K562 (cell line): ENCODE measurements around the gene GLIS1.

Experiments used
- CHD1 ChIP-seq: fragments of 200-600 bp; sonication (generic); IDR thresholded peaks from one replicate; pipeline ENCODE4 v1.6.1; 2012; ENCODE audit warnings: mild to moderate bottlenecking, moderate library complexity, low read length, inconsistent platforms
- HMG20B ChIP-seq: fragments of 250-450 bp; sonication (Bioruptor Pico); IDR thresholded peaks from 2 replicates; pipeline ENCODE4 v1.5.0; 2021; ENCODE audit warnings: mild to moderate bottlenecking
- MAZ ChIP-seq, 2 experiments: fragments of 450-650 bp in 1 of 2; sonication (generic) in 1 of 2; formaldehyde crosslinking; IDR thresholded peaks in 1 of 2; conservative IDR thresholded peaks in 1 of 2; 2 replicates each; pipeline versions ENCODE4 v1.4.0 to v1.5.0; 2020; ENCODE audit warnings: mild to moderate bottlenecking in 1 of 2, missing genetic modification reagents in 1 of 2
- NR2C2 ChIP-seq, 2 experiments: fragments of 200-800 bp in 1 of 2; sonication (Bioruptor generic) in 1 of 2; sonication (generic) in 1 of 2; formaldehyde crosslinking in 1 of 2; IDR thresholded peaks; 2 replicates each; pipeline versions ENCODE4 v1.6.1 to v1.8.0; 2016 to 2022; ENCODE audit warnings: mild to moderate bottlenecking in 1 of 2, missing compliant biosample characterization in 1 of 2, missing genetic modification characterization in 1 of 2, missing genetic modification reagents in 1 of 2

- TF ChIP-seq HMG20B (CRISPR knock-in tag) (no peak), NR2C2 (CRISPR knock-in tag; IDR thresholded peaks at IDR 0.05) (no peak), NR2C2 (tag; IDR thresholded peaks at IDR 0.05) (no peak), CHD1 (no peak), MAZ (CRISPR knock-in tag; conservative IDR thresholded peaks at IDR 0.05 in 1 of 2, IDR thresholded peaks at IDR 0.05 in 1 of 2) (no peak)
Measured at GRCh38 chr1:53514436-53514835, 224.5 kb downstream of the GLIS1 start.
